Adrenal gland (tissue), 5 donors: Measurements from ENCODE around the gene CERK.
"Not testable (repeated sequence)": the region's sequence is repeated elsewhere in the genome, so short reads cannot be mapped to it uniquely, and the experiment has no call there.

Source experiments
- POLR2A ChIP-seq, 2 donors: fragments of 450-650 bp; IDR thresholded peaks; one replicate each; pipeline ENCODE4 v1.6.1; 2017; ENCODE audit warnings: antibody characterized with exemption in 2 of 2, mild to moderate bottlenecking in 2 of 2, moderate library complexity in 1 of 2
- TF ChIP-seq, protein P1 (sequence below), 6 experiments: fragments of 450-650 bp in 4 of 6; fragments of 200-600 bp in 2 of 6; sonication (generic) in 1 of 6; IDR thresholded peaks; 1 replicate in 5 of 6; 2 replicates in 1 of 6; pipeline versions ENCODE4 v1.5.1 to v1.8.0; 2016 to 2021; ENCODE audit warnings: antibody characterized with exemption in 6 of 6, mild to moderate bottlenecking in 2 of 6, moderate library complexity in 1 of 6
- donor health status: DM: no; HTN: no; CAD: no.

DNA sequence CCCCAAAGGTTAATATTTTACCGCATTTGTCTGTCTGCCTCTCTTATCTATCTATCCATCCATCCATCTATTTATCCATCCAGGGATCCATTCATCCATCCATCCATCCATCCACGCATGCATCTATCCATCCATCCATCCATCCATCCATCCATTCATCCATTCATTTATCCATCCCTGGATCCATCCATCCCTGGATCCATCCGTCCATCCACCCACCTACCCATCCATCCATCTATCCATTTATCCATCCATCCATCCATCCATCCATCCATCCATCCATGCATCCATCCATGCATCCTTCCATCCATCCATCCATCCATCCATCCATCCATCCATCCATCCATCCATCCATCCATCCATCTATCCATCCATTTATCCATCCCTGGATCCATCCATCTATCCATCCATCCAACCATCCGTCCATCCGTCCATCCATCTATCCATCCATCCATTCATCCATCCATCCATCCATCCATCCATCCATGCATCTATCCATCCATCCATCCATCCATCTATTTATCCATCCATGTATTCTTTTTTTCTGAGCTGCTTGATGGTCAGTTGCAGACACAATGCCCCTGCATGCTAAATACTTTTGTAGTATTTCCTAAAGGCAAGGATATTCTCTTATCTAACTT, 95.1 kb downstream of the CERK start:
- TF ChIP-seq, protein P1, sequence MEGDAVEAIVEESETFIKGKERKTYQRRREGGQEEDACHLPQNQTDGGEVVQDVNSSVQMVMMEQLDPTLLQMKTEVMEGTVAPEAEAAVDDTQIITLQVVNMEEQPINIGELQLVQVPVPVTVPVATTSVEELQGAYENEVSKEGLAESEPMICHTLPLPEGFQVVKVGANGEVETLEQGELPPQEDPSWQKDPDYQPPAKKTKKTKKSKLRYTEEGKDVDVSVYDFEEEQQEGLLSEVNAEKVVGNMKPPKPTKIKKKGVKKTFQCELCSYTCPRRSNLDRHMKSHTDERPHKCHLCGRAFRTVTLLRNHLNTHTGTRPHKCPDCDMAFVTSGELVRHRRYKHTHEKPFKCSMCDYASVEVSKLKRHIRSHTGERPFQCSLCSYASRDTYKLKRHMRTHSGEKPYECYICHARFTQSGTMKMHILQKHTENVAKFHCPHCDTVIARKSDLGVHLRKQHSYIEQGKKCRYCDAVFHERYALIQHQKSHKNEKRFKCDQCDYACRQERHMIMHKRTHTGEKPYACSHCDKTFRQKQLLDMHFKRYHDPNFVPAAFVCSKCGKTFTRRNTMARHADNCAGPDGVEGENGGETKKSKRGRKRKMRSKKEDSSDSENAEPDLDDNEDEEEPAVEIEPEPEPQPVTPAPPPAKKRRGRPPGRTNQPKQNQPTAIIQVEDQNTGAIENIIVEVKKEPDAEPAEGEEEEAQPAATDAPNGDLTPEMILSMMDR (IDR thresholded peaks at IDR 0.05): not testable (repeated sequence)
- TF ChIP-seq POLR2A (IDR thresholded peaks at IDR 0.05): not testable (repeated sequence)
